GM12878 (cell line): ENCODE data around the gene VAMP3.

ENCODE experiments used
- NFIC ChIP-seq: IDR thresholded peaks from 2 replicates; pipeline ENCODE4 v1.6.1; 2012; ENCODE audit warnings: low read depth, mild to moderate bottlenecking, inconsistent platforms, low read length, moderate library complexity
- RCOR1 ChIP-seq: conservative IDR thresholded peaks from 2 replicates; pipeline ENCODE4 v1.6.1; 2012; ENCODE audit warnings: low read depth, low read length, improper control_type of control experiment
- RFX5 ChIP-seq: IDR thresholded peaks from 2 replicates; pipeline ENCODE4 v1.6.1; 2011; ENCODE audit warnings: low read depth, low read length, improper control_type of control experiment
- ZNF24 ChIP-seq: fragments of 450-650 bp; IDR thresholded peaks from 2 replicates; pipeline ENCODE4 v1.6.1; 2017; ENCODE audit warnings: antibody characterized with exemption, mild to moderate bottlenecking
- TF ChIP-seq, protein P1 (sequence below), 3 experiments: IDR thresholded peaks in 2 of 3; conservative IDR thresholded peaks in 1 of 3; 2 replicates each; pipeline ENCODE4 v1.5.1; 2011; ENCODE audit warnings: low read depth in 3 of 3, low read length in 3 of 3, mild to moderate bottlenecking in 3 of 3, control low read depth in 2 of 3, moderate library complexity in 2 of 3, inconsistent platforms in 1 of 3, mixed read lengths in 1 of 3; ENCODE audit not compliant: control insufficient read depth in 2 of 3, insufficient read depth in 1 of 3; ENCODE audit errors: extremely low read depth in 1 of 3

DNA sequence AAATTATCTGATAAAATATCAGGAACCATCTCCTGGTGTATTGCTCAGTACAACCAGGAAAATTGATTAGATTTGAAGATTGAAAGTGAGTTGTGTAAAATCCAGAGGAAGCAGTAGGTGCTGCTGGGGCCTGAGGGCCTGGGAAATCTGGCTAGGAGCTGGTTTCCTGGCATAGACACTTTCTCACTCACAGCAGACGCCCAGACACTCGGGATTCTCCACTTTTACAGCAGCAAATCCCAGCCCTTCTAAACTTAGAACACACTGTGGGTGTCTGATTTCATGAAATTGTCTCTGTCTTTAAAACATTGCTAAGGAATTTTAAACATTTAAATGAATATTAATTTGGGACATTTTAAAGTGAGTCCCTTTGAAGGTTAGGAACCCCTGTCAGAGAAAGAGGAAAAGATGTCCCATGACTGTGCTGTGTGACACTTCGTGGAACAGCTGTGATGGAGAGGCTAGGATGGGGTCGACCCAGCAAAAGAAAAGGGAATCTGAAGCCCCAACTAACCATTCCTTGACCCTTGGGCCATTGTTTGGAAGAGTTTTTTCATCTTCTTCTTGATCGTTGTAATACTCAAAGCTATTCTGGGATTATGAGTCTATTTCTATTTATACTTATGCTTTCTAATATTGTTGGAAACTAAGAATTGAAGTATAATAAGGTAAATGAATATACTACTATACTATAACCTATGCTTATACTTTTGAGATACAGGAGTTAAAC, 49.0 kb upstream of the VAMP3 start:
- TF ChIP-seq ZNF24, result no peak
- no peak for TF ChIP-seq RFX5
- no peak for TF ChIP-seq RCOR1
- TF ChIP-seq, protein P1, sequence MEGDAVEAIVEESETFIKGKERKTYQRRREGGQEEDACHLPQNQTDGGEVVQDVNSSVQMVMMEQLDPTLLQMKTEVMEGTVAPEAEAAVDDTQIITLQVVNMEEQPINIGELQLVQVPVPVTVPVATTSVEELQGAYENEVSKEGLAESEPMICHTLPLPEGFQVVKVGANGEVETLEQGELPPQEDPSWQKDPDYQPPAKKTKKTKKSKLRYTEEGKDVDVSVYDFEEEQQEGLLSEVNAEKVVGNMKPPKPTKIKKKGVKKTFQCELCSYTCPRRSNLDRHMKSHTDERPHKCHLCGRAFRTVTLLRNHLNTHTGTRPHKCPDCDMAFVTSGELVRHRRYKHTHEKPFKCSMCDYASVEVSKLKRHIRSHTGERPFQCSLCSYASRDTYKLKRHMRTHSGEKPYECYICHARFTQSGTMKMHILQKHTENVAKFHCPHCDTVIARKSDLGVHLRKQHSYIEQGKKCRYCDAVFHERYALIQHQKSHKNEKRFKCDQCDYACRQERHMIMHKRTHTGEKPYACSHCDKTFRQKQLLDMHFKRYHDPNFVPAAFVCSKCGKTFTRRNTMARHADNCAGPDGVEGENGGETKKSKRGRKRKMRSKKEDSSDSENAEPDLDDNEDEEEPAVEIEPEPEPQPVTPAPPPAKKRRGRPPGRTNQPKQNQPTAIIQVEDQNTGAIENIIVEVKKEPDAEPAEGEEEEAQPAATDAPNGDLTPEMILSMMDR (IDR thresholded peaks at IDR 0.05 in 2 of 3, conservative IDR thresholded peaks at IDR 0.05 in 1 of 3; ENCODE audit: control insufficient read depth in 2 of 3, extremely low read depth in 1 of 3, insufficient read depth in 1 of 3, low read depth in 3 of 3, low read length in 3 of 3), result no peak
- no peak for TF ChIP-seq NFIC
